Stimulated activated CD8-positive, alpha-beta memory T cell treated with anti-CD3 and anti-CD28 coated beads, Interleukin-15, amount 100 ng/mL, for 1 hour (primary cell): ENCODE data around the gene NT5C3B.
"Not testable (repeated sequence)": the region's sequence is repeated elsewhere in the genome, so short reads cannot be mapped to it uniquely, and the experiment has no call there.

Experiments used
- DNase-seq: peaks from one replicate; pipeline ENCODE4 v3.0.0-alpha.2; 2020; ENCODE audit warnings: low read depth

The NT5C3B gene

GRCh38 chr17:41835800-41836549 lies at the start of gene NT5C3B:
NT5C3B (minus strand) TSS chr17:41836232; CDS start chr17:41836193, 39 bp downstream.
- peak; percentile 22 for DNase-seq

- DNase-seq, result no peak
Observed at GRCh38 chr17:41885733-41886132, 49.7 kb upstream of the NT5C3B start.

GRCh38 chr17:41882756-41883155 lies 46.7 kb upstream of the NT5C3B start:
- DNase-seq, result no peak

GRCh38 chr17:41880130-41880529 lies 44.1 kb upstream of the NT5C3B start:
- DNase-seq, result no peak

- DNase-seq, result not testable (repeated sequence)
Observed at GRCh38 chr17:41874293-41874670, 38.2 kb upstream of the NT5C3B start.

DNA sequence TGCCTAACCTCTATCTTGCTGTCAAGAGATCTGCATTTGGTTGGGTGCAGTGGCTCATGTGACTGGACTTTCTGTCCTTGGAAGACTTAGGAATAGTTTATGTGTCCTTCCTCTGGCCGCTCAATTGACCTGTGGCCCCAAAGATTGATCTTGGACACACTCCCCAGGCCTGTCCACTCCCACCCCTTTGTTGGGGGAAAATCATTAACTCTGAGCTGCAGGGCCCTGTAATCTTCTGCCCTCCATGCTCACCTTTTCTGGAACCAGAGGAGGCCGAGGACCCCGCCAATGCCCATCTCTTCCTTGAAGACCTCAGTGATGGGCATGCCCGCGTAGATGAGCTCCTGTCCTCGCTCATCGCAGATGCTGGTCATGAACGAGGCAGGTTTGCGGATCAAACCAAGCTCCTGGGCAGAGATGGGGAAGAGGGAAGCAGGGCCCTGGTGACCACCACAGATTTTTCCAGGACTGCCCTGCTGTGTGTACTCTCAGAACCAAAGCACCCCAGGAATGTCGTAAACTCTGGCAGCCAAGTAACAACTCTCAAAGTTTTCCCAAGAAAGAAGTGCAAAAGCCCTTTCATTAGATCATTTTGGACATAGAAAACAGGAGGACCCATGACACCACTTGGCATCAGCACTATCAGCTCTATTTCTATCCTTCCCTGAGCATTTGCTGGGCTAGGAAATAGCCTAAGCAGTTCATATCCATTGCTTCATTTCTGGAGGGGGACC lies 37.7 kb upstream of the NT5C3B start:
- no peak for DNase-seq

DNA sequence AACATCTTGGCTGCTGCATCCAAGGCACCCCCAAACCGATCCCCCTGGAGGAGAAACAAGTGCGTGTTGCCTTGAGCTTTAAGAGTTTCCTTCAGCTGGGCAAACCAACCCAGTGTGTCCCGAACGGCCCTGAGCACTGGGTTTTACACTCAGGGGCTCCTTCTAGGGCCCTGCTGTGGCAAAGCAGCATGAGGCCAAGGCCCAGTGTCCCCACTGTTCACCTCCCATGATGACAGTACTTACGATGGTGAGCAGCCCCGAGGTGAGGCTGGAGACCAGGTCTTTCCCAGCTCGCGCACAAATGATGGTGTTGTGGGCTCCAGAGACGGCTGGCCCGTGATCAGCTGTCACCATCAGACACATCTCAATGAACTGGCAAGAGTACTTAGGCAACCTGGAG lies 35.8 kb upstream of the NT5C3B start:
- no peak for DNase-seq

GRCh38 chr17:41870627-41871026 lies 34.6 kb upstream of the NT5C3B start:
- DNase-seq, result no peak

DNA sequence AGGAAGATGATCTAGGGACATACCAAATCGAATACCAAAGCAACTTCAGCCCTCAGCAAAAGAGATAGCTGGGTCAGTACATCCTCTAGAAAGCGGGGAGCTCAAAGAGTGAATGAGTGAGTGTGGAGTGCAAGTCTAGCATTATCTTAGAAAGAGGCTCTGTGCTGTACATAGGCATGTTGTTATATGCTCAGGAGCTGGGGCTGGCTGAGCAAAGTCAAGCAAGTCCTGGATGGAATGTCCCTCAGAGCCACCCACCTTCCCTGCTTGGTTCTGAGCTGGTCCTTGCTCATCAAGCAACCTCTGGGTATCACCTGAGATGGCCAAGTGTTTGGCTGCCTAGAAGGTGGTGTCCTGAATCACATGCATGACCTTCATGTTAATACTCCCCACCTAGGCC lies 34.1 kb upstream of the NT5C3B start:
- no peak for DNase-seq

GRCh38 chr17:41869426-41869825 lies 33.4 kb upstream of the NT5C3B start:
- DNase-seq, result no peak

DNA sequence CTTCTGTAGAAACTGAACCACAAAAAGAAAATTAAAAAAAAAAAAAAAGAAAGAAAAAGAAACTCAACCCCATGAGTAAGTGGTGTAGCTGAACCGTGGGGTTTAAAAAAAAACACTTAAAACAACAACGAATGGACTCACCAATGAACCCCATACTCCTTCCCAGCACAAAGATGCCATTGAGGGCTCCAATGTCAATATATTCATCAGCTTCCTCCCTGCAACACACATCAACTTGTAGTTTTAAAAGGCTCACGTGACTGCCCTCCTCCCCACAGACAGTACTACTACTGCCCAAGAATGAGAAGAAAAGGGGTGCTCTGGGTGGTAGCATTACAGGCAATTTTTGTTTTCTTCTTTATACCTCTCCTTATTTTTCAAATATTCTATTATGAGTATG lies 32.5 kb upstream of the NT5C3B start:
- DNase-seq, result no peak

DNA sequence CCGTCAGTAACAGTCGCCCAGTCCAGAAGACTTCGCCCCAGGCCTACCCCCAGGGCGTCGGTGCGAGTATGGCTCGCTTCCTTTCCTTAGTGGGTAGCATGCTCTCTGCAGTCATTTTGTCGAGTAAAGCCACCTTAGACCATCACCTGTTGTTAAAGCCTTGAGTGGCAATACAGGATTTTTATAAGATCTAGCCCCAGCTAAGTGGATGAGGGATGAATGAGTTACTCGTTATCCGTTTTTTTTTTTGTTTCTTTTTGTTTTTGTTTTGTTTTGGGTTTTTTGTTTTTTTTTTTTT lies 29.5 kb upstream of the NT5C3B start:
- no peak for DNase-seq

- peak; percentile 73 for DNase-seq
Observed at GRCh38 chr17:41864836-41865595, 29.0 kb upstream of the NT5C3B start, which contains the start of gene KLHL11. KLHL11 (minus strand) TSS chr17:41865423; CDS start chr17:41865370, 53 bp downstream.

DNA sequence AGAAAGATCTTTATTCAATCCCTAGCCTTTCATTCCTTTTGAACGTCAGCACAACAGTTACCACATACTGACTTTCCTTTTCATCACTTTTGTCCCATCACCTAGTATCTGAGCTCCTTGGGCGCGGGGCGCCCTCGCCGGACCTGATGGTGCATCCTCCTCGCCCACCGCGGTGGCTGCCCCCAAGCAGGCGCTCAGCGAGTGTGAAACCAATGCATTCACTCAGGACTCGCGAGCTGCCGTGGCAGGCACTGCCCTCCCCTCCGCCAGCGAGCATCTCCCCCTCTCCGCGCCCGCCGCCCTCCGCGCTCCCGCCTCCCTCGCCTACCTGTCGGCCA lies 28.4 kb upstream of the NT5C3B start:
- DNase-seq, result no peak

DNA sequence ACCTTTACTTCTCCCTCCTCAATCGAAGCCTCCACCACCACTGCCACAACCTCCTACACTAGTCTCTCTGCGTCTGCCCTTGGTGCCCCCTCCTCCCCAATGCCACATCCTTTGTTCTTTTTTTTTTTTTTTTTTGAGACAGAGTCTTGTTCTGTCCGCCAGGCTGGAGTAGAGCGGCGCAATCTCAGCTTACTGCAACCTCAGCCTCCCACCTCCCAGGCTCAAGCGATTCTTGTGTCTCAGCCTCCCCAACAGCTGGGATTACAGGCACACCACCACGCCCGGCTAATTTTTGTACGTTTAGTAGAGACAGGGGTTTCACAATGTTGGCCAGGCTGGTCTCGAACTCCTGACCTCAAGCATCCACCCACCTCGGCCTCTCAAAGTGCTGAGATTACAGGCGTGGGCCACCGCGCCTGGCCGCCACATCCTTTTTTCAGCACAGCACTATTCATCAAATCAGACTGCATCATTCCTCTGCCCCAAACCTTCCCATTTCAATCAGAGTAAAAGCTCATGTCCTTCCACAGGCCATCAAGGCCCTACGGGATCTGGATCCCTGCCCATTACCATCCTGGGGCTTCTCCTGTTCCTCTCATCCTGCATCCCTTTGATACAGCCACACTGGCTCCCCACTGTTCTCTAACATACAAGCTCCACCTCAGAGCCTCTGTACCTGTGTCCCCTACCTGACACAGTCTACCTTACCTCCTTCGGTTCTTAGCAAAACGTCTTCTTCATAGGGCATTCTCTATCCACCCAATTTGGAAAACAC lies 27.2 kb upstream of the NT5C3B start:
- no peak for DNase-seq

DNA sequence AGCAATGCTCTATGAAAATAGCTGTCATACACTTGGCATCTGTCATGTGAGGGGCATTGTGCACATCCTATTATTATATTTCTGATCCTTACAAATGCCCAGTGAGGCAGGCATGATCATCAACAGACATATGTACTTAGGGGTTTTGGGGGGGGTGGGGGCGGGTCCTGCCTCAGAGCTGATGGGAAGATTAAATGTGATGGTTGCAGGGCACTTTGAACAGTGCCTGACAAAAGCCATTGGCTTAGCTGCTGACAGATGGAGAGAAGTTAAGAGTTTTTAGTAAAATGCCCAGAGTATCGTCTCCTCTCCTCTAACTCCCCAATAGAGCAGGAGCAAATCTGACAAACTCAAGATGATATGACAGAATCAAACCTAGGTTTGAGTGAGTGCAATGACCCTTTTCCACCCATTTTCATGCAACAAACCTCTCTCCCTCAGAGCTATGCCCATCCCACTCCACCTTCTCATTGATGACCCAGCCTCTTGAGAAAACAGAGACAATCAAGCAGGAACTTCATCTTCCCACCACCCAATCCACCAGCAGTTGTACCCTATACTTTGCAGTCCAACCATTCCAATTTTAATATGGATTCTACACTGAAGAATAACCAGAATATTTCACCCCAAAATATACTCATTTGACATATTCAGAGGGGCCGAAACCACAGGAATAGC lies 24.4 kb upstream of the NT5C3B start:
- DNase-seq, result no peak

DNA sequence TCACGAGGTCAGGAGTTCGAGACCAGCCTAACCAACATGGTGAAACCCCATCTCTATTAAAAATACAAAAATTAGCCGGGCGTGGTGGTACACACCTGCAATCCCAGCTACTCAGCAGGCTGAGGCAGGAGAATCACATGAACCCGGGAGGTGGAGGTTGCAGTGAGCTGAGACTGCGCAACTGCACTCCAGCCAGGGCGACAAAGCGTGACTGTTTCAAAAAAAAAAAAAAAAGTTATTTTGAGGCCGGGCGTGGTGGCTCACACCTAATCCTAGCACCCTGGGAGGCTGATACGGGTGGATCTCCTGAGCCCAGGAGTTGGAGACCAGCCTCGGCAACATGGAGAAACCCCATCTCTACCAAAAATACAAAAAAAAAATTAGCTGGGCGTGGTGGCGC lies 15.3 kb upstream of the NT5C3B start:
- DNase-seq, result not testable (repeated sequence)

- DNase-seq, result no peak
Observed at GRCh38 chr17:41849251-41849990, 13.4 kb upstream of the NT5C3B start.

DNA sequence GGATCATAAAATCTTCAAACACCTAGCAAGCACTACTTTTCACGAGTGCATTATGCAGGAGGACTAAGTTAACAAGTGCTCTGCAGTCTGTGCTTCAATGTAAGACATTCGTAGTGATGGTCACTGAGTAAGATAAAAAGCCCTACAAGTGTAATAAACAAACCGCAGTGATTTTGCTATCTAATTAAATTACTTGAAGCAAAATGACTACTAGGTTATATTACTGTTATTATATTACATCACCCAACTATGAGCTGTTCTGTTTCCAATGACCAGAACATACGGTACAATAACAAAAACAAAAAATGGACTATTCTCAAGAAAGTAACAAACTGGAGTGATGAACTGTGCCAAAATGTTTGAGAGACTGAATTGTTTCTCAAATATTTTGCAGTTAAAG lies 12.8 kb upstream of the NT5C3B start:
- DNase-seq, result no peak

GRCh38 chr17:41844971-41845370 lies 8.9 kb upstream of the NT5C3B start:
- no peak for DNase-seq

DNA sequence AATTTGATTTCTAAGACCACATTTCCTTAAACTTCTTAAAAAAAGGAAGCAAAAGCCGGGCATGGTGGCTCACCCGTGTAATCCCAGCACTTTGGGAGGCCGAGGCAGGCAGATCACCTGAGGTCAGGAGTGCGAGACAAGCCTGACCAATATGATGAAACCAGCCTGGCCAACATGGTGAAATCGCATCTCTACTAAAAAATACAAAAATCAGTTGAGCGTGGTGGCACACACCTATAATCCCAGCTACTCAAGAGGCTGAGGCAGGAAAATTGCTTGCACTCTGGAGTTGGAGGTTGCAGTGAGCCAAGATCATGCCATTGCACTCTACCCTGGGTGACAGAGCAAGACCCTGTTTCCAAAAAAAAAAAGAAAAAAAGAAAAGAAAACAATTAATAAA lies 4.7 kb upstream of the NT5C3B start:
- DNase-seq, result not testable (repeated sequence)
